Right cardiac atrium (tissue), 5 donors: ENCODE data around the gene ANKRD20A1. TPM values are rescaled to one million over a fixed set of nuclear protein-coding genes. Genes with fewer than 3 reads are reported as not detected.
A peak's percentile ranks its signal among the peaks of the same experiment; 100 is the strongest.
"Not testable (repeated sequence)": the region's sequence is repeated elsewhere in the genome, so short reads cannot be mapped to it uniquely, and the experiment has no call there.

ENCODE experiments used
- ATAC-seq, 2 donors: fragments of 200-7000 bp; cut with Tn5 transposase; one replicate each; pipeline versions ENCODE4 v1.8.0 to v1.9.1; 2020; ENCODE audit warnings: moderate library complexity in 2 of 2, mild to moderate bottlenecking in 1 of 2
- DNase-seq, 3 donors: peaks; one replicate each; pipeline ENCODE4 v3.0.0-alpha.2; 2020
- H3K27ac ChIP-seq: one replicate; pipeline ENCODE4 v1.5.1; 2013; ENCODE audit warnings: mild to moderate bottlenecking, low read length, control low read depth, moderate library complexity
- H3K27me3 ChIP-seq: one replicate; pipeline ENCODE4 v1.6.1; 2013; ENCODE audit not compliant: control insufficient read depth, insufficient read depth
- H3K4me1 ChIP-seq: one replicate; pipeline ENCODE4 v1.6.1; 2013; ENCODE audit warnings: low read length; ENCODE audit not compliant: control insufficient read depth, insufficient read depth
- H3K4me3 ChIP-seq: one replicate; pipeline ENCODE4 v1.5.1; 2013; ENCODE audit warnings: low read length, control low read depth
- H3K9me3 ChIP-seq: one replicate; pipeline ENCODE4 v1.6.1; 2013; ENCODE audit warnings: low read length; ENCODE audit not compliant: control insufficient read depth
- WGBS: extraction: QIAGEN DNeasy Blood & Tissue Kit; methylation state at CpG from one replicate; pipeline ENCODE4 v1.1.7; 2013; 5-methylcytosine and 5-hydroxymethylcytosine counted together
- intact Hi-C, 4 donors: fragments of 100-400 bp; cut with DNase I; formaldehyde crosslinking; loops; one replicate each; pipeline versions ENCODE4 v1.11.0 to v1.14.0; 2022 to 2023
- long read RNA-seq, 4 donors: library from polyadenylated mRNA; unstranded; transcript quantifications; one replicate each; pipeline ENCODE4 v2.0.0, GENCODE V29; 2020 to 2021
- polyA plus RNA-seq: library from polyadenylated mRNA; stranded (reverse); fragments of 200-250 nt; gene quantifications from one replicate; pipeline ENCODE4 v1.2.3, GENCODE V29; 2013
- total RNA-seq, 4 donors: library from RNA; stranded (reverse); fragmentation: NEBNext Ultra II Directional; extraction: Animal tissue kit (Norgen Biotek cat#: 25700); gene quantifications; one replicate each; pipeline ENCODE4 v1.2.1, GENCODE V29; 2021
- donor health status: healthy with polysubstance abuse.
- donor health status: DM: no; HTN: yes; CAD: no.
- donor health status: DM: no; HTN: no; CAD: no.
- donor health status: DM: no; HTN: yes; CAD: no; lungs with severe emphysema.
- donor health status: DM: yes; HTN: yes; CAD: no.

Gene ANKRD20A1
- total RNA-seq (10 to 100 TPM in 2 of 4 donors, 1 to 10 TPM in 2; 7.2 to 16.5 (median 10.2) TPM), polyA plus RNA-seq (3.0 TPM)
- long read RNA-seq, donor 1, partial matches to known transcripts = 1 of 5 reads
- long read RNA-seq, donor 1, other reads (novel, unspliced or antisense) = 4 of 5 reads
- long read RNA-seq, donor 2, partial matches to known transcripts = 1 of 1 reads
- long read RNA-seq, donor 2, other reads (novel, unspliced or antisense) = 0 of 1 reads
- long read RNA-seq, donor 3 = 0 reads
- long read RNA-seq, donor 4 = 0 reads

GRCh38 chr9:67858871-67859270 is at the start of gene ANKRD20A1:
Gene ANKRD20A1 (plus strand): TSS chr9:67858931. CDS start chr9:67859427, 496 bp downstream.
- H3K9me3 ChIP-seq, H3K27ac ChIP-seq, H3K4me1 ChIP-seq, H3K27me3 ChIP-seq, H3K4me3 ChIP-seq, ATAC-seq, intact Hi-C loops: not testable (repeated sequence)
- DNase-seq = peak in 1 of 3 donors; percentile 70
- WGBS = no CpG with 5 or more reads among the region's 41 CpGs

GRCh38 chr9:67832088-67832487 is 26.6 kb upstream of the ANKRD20A1 start:
- intact Hi-C loops, H3K27ac ChIP-seq, DNase-seq, H3K27me3 ChIP-seq, H3K4me1 ChIP-seq, ATAC-seq, H3K9me3 ChIP-seq, H3K4me3 ChIP-seq: not testable (repeated sequence)
- 75% methylated on average over 8 of the region's 11 CpGs for WGBS
